ENCODE data around the gene SPINK4.

Gene SPINK4

DNA sequence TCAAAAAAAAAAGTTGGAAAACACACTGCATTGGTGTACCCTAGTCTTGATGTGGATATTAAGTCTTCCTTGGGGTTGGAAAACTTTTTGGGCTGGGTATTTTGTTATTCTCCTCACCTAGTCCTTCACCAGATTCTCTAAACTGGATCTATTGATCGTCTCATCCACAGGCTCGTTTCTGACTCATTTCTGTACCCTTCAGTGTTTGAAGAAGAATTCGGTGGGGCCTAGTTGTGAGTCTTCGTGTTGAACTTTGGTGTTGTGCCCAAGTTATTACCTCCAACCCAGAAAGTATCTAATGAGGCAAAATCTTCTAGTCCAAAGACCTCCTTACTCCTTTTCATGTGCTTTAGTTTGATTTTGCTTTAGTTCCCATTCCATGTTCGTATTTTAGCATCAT lies 51.9 kb downstream of the SPINK4 start:
- DNase-seq (ENCODE audit: low spot score) = no peak

DNA sequence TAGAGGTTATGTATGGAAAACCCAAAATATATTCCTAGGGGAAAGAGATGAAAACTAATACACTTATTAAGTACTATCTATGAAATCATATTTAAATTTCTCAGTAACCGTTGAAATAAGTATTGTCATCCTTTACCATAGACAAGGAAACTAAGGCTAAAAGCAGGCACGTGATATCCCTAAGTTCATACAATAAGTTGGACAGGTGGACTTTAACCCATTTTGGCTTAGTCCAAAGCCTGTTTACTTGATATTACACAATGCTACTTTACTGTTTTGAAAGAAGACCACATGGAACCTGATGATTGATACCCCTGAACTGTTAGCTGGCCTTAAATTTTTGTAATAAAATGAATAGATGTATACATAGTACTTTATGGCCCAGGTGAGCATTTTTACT lies 53.8 kb downstream of the SPINK4 start:
- no peak for DNase-seq (ENCODE audit: low spot score)

DNA sequence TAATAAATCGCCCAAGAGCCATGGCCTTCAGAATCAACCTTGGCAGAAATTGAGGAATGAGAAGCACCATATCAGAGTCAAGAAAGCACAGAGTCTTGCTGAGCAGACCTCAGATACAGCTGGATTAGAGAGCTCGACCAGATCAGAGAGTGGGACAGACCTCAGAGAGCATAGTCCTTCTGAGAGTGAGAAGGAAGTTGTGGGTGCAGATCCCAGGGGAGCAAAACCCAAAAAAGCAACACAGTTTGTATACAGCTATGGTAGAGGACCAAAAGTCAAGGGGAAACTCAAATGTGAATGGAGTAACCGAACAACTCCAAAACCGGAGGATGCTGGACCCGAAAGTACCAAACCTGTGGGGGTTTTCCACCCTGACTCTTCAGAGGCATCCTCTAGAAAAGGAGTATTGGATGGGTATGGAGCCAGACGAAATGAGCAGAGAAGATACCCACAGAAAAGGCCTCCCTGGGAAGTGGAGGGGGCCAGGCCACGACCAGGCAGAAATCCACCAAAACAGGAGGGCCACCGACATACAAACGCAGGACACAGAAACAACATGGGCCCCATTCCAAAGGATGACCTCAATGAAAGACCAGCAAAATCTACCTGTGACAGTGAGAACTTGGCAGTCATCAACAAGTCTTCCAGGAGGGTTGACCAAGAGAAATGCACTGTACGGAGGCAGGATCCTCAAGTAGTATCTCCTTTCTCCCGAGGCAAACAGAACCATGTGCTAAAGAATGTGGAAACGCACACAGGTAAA lies 54.9 kb downstream of the SPINK4 start:
- DNase-seq (ENCODE audit: low spot score) = no peak

DNA sequence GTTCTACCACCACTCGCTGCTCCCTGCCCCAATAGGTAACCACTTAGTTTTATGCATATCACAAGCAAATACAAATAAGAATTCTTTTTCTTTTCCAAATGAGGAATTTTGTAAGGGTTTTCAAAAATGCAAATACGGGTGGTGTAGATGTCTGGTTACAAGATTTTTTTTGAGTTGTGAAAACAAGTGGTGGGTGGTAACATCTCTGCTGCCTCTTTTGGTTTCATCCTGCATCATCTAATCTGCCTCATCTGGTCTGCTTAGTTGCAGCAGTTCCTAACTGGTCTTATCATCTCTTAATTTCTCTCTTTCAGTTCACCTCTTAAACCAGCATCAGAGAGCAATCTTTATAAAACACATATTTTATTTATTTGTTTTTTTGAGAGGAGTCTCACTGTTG lies 55.6 kb downstream of the SPINK4 start:
- no peak for DNase-seq (ENCODE audit: low spot score)

DNA sequence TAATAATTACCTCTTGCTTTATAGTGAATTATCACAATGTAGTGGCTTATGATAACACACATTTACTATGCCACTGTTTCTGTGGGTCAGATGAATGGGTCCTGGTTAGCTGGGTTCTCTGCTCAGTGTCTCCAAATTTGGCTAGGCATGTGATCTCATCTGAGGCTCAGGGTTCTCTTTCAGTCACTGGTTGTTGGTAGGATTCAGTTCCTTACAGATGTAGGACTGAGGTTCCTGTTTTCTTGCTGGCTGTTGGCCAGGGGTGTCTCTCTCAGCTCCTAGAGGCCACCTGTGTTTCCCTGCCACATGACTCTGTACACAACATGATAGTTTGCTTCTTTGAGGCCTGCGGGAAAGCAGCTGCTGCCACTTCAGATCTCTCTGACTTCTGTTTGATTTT lies 57.5 kb downstream of the SPINK4 start:
- no peak for DNase-seq (ENCODE audit: low spot score)

Measured in AG20443 (cell line).